Measurements from ENCODE around the gene VPS37B. TPM values are rescaled to one million over a fixed set of nuclear protein-coding genes. Genes with fewer than 3 reads are reported as not detected.

The VPS37B gene
- polyA plus RNA-seq, 1 of the 3 experiments (the other 2 are of a cell fraction) = 41.1 TPM

DNA sequence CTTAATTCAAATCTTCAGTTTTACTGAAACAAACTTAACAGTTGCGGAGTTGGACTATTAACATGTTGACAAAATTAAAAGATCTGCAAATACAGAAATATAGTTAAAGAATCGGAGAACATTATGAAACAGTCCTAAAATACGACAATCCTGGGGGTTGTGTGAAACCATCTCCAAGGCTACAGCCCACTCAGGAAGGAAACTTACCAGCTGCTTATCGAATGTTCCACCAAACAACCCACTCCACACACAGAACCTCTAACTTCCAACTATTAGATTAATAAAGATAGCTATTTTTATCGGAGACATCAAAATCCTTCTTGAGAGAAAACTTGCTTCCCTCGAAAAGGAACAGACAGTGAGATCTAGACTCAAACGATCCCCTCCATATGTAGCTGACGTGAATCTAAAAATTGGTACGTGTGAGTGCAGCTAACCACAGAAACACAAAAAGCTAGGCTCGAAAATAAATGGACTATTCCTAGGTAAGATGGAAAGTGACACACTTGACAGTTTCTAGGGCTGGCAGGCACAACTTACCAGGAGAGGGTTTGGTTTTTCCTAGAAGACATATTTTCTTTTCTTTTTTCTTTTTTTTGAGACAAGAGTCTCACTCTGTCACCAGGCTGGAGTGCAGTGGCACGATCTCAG lies 12.9 kb downstream of the VPS37B start:
- Histone ChIP-seq H3K79me2 (ENCODE audit: insufficient read depth) (peaks cover 98% of the 10 kb centered on the region), H4K20me1 (ENCODE audit: insufficient read depth) (peaks cover 55% of the 10 kb centered on the region), H3K9me3 (no peaks in the 10 kb centered on the region), H3K9ac (no peak overlapping the region), H3K36me3 (replicated peaks in 1 of 2; ENCODE audit: control insufficient read depth in 1 of 2, insufficient read depth in 2 of 2, low read length in 1 of 2) (no peaks in the 10 kb centered on the region), H3K4me2 (no peak overlapping the region), H3K9me2 (no peaks in the 10 kb centered on the region), H3K4me1 (ENCODE audit: control insufficient read depth in 1 of 2, insufficient read depth in 2 of 2, low read depth in 1 of 2, low read length in 1 of 2) (peaks cover 7 to 36% of the 10 kb centered on the region in 2 experiments; a peak in 3 of 4 replicates), H3K27ac (ENCODE audit: low read depth in 2 of 2, low read length in 1 of 2) (no peak overlapping the region), H2AFZ (ENCODE audit: low read depth) (no peak overlapping the region), H3K4me3 (ENCODE audit: low read depth in 2 of 2, low read length in 1 of 2) (no peak overlapping the region), H3F3A (replicated peaks; ENCODE audit: insufficient read depth) (peaks cover 15% of the 10 kb centered on the region), H3K27me3 (ENCODE audit: insufficient read depth) (no peaks in the 10 kb centered on the region)
- DNase-seq = no peak
- no peak for TF ChIP-seq POLR2AphosphoS5 (IDR thresholded peaks at IDR 0.05; ENCODE audit: low read depth, low read length)
- no peak for TF ChIP-seq TAF1 (IDR thresholded peaks at IDR 0.05; ENCODE audit: borderline replicate concordance, low read depth, low read length)
- TF ChIP-seq NFIC (IDR thresholded peaks at IDR 0.05; ENCODE audit: borderline replicate concordance) = no peak
- TF ChIP-seq, protein P1, sequence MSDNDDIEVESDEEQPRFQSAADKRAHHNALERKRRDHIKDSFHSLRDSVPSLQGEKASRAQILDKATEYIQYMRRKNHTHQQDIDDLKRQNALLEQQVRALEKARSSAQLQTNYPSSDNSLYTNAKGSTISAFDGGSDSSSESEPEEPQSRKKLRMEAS (IDR thresholded peaks at IDR 0.05; ENCODE audit: low read depth) = no peak
- no peak for TF ChIP-seq PBX3 (IDR thresholded peaks at IDR 0.05)
- TF ChIP-seq SMC3 (IDR thresholded peaks at IDR 0.05; ENCODE audit: low read depth, low read length) = no peak
- TF ChIP-seq TEAD4 (IDR thresholded peaks at IDR 0.05; ENCODE audit: borderline replicate concordance, insufficient read depth) = no peak
- TF ChIP-seq NRF1 (IDR thresholded peaks at IDR 0.05; ENCODE audit: low read depth, low read length) = no peak
- TF ChIP-seq SIN3A (IDR thresholded peaks at IDR 0.05; ENCODE audit: borderline replicate concordance, low read depth, low read length) = no peak
- TF ChIP-seq EP300 (IDR thresholded peaks at IDR 0.05; ENCODE audit: borderline replicate concordance in 1 of 2, low read depth in 1 of 2, low read length in 1 of 2) = no peak
- no peak for TF ChIP-seq TCF12 (IDR thresholded peaks at IDR 0.05)
- TF ChIP-seq MEF2A (IDR thresholded peaks at IDR 0.05; ENCODE audit: borderline replicate concordance, low read depth) = no peak
- no peak for TF ChIP-seq FOXM1 (IDR thresholded peaks at IDR 0.05; ENCODE audit: low read depth)
- TF ChIP-seq, protein P2, sequence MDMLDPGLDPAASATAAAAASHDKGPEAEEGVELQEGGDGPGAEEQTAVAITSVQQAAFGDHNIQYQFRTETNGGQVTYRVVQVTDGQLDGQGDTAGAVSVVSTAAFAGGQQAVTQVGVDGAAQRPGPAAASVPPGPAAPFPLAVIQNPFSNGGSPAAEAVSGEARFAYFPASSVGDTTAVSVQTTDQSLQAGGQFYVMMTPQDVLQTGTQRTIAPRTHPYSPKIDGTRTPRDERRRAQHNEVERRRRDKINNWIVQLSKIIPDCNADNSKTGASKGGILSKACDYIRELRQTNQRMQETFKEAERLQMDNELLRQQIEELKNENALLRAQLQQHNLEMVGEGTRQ (IDR thresholded peaks at IDR 0.05; ENCODE audit: borderline replicate concordance, low read depth, low read length) = no peak
- no peak for TF ChIP-seq GABPA (IDR thresholded peaks at IDR 0.05; ENCODE audit: low read depth)
- no peak for TF ChIP-seq RCOR1 (IDR thresholded peaks at IDR 0.05; ENCODE audit: low read length)
- no peak for TF ChIP-seq CHD2 (IDR thresholded peaks at IDR 0.05; ENCODE audit: low read length, partially characterized antibody)
- TF ChIP-seq RXRA (IDR thresholded peaks at IDR 0.05; ENCODE audit: borderline replicate concordance, low read depth) = no peak
- no peak for TF ChIP-seq ZBTB33 (IDR thresholded peaks at IDR 0.05; ENCODE audit: borderline replicate concordance, low read depth)
- TF ChIP-seq RFX5 (IDR thresholded peaks at IDR 0.05; ENCODE audit: low read length) = no peak
- POLR2A ChIA-PET = no interaction called here
- 95% methylated on average over 11 of the region's 11 CpGs for WGBS (ENCODE audit: low lambda C conversion rate)
- CTCF ChIA-PET = interaction anchor here (0.7 to 3.6 kb wide), 8 partner anchors 9 to 411 kb away, joined by 3 to 15 read pairs (median 4); no protein-coding TSS in a partner anchor

All from SK-N-SH (cell line).